ENCODE results near the gene PRR19.

Gene PRR19

DNA sequence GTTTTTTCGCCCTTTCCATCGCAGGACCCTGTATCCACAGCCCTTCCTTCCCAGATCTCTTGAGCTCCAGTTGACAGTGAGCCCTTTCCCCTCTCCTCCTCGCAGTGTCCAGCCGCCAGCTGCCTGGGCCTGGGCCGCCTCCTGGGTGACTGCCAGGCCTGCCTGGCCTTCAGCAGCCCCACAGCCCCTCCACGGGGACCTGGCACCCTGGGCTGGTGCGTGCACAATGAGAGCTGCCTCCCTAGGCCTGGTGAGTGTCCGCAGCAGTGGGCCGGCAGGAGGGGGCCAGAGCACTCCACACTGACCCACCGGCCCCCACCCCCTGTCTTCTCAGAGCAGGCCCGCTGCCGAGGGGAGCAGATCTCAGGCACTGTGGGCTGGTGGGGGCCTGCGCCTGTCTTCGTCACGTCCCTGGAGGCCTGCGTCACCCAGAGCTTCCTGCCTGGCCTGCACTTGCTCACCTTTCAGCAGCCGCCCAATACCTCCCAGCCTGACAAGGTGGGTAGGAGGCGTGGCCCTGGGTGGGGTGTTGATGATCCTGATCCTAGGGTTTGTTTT, 42.5 kb downstream of the PRR19 start:
- no peak for DNase-seq (ENCODE audit: low spot score)
- TF ChIP-seq, protein P1, sequence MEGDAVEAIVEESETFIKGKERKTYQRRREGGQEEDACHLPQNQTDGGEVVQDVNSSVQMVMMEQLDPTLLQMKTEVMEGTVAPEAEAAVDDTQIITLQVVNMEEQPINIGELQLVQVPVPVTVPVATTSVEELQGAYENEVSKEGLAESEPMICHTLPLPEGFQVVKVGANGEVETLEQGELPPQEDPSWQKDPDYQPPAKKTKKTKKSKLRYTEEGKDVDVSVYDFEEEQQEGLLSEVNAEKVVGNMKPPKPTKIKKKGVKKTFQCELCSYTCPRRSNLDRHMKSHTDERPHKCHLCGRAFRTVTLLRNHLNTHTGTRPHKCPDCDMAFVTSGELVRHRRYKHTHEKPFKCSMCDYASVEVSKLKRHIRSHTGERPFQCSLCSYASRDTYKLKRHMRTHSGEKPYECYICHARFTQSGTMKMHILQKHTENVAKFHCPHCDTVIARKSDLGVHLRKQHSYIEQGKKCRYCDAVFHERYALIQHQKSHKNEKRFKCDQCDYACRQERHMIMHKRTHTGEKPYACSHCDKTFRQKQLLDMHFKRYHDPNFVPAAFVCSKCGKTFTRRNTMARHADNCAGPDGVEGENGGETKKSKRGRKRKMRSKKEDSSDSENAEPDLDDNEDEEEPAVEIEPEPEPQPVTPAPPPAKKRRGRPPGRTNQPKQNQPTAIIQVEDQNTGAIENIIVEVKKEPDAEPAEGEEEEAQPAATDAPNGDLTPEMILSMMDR (conservative IDR thresholded peaks at IDR 0.05; ENCODE audit: low read depth): no peak
- no peak overlapping the region; the same call in 1 of the 2 replicates for H3K27ac ChIP-seq
- CTCF ChIA-PET: interaction anchor here (0.6 kb wide), 1 partner anchor 18 kb away, joined by 3 read pairs; no protein-coding TSS in a partner anchor
- POLR2A ChIA-PET (ENCODE audit: low non-redundant PET): no interaction called here

DNA sequence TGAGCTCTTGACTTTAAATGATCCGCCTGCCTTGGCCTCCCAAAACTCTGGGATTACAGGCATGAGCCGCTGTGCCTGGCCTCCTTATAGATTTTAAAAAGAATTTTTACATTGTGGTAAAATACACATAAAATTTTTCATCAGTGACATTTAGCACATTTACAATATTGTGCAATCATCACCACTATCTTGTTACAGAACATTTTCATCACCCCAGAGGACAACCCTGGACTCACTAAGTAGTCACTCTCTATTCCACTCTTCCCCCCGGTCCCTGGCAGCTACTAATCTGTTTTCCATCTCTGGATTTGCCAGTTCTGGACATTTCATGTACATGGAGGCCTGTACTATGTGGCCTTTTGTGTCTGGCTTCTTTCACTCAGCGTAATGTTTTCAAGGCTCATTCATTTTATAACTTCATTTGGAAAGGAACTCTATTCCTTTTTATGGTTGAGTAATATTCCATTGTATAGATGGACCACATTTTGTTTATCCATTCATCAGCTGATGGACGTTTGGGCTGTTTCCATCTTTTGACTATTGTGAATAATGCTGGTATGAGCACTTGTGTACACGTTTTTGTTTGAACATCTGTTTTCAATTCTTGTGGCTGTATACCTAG, 43.4 kb downstream of the PRR19 start:
- H3K27ac ChIP-seq: no peak overlapping the region
- ChIA-PET POLR2A (ENCODE audit: low non-redundant PET) (no interaction called here), CTCF (interaction anchor here (0.6 kb wide), 1 partner anchor 40 kb away, joined by 3 read pairs; no protein-coding TSS in a partner anchor)
- TF ChIP-seq, protein P1 (conservative IDR thresholded peaks at IDR 0.05; ENCODE audit: low read depth): no peak
- no peak for DNase-seq (ENCODE audit: low spot score)

- ChIA-PET POLR2A (ENCODE audit: low non-redundant PET) (no interaction called here), CTCF (no interaction called here)
- H3K27ac ChIP-seq: no peak overlapping the region
- no peak for DNase-seq (ENCODE audit: low spot score)
- TF ChIP-seq, protein P1 (conservative IDR thresholded peaks at IDR 0.05; ENCODE audit: low read depth): no peak
These were observed 46.3 kb downstream of the PRR19 start for GRCh38 chr19:42348211-42348610.

DNA sequence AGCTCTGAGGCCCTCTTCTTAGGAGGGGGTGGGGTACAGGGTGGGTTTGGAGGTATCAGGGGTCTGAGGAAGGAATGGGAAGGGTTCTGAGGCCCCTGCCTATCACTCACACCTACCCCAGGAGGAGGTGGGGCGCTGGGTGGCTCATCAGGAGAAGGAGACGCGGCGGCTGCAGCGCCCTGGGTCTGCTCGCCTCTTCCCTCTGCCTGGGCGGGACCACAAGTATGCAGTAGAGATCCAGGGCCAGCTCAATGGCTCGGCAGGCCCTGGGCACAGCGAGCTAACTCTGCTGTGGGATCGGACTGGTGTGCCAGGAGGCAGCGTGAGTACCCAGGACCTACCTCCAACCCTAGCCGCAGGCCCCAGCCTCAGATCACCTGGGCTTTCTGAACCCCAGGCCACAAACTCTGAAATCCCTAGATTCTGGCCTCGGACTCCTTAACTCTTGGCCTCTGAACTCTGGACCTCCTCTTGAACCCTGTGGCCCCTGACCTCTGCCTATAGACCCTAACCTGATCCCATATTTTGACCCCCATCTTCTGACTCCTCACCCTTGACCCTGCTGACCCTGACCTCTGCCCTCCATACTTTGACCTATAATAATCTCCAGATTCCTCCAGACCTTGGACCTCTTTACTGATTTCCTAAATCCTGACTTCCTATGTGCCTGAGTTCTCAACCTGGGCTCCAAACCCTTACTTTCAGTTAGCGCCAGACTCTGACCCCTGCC, 47.6 kb downstream of the PRR19 start:
- POLR2A ChIA-PET (ENCODE audit: low non-redundant PET): no interaction called here

GRCh38 chr19:42350417-42350816, 48.5 kb downstream of the PRR19 start:
- DNase-seq (ENCODE audit: low spot score): no peak
- CTCF ChIA-PET: interaction anchor here (1.0 kb wide), 1 partner anchor 70 kb away, joined by 3 read pairs; no protein-coding TSS in a partner anchor
- no peak overlapping the region for H3K27ac ChIP-seq
- TF ChIP-seq, protein P1 (conservative IDR thresholded peaks at IDR 0.05; ENCODE audit: low read depth): no peak
- POLR2A ChIA-PET (ENCODE audit: low non-redundant PET): no interaction called here

More for the DNA sequence above, 47.6 kb downstream of the PRR19 start:
- no peak for DNase-seq (ENCODE audit: low spot score)
- H3K27ac ChIP-seq: no peak overlapping the region
- TF ChIP-seq, protein P1 (conservative IDR thresholded peaks at IDR 0.05; ENCODE audit: low read depth): no peak
- CTCF ChIA-PET: no interaction called here

GRCh38 chr19:42351079-42351735, 49.3 kb downstream of the PRR19 start:
- H3K27ac ChIP-seq: 0 out of 2 replicates have a peak overlapping the region, but pooled peaks have one; percentile 33
- no peak for DNase-seq (ENCODE audit: low spot score)
- TF ChIP-seq, protein P1 (conservative IDR thresholded peaks at IDR 0.05; ENCODE audit: low read depth): no peak
- POLR2A ChIA-PET (ENCODE audit: low non-redundant PET): no interaction called here
- CTCF ChIA-PET: interaction anchor here (0.6 to 1.0 kb wide), 2 partner anchors 69 to 1892 kb away, joined by 3 to 6 read pairs; no protein-coding TSS in a partner anchor
